Measurements from ENCODE around the gene CNTN4. TPM values are rescaled to one million over a fixed set of nuclear protein-coding genes. Genes with fewer than 3 reads are reported as not detected.

The CNTN4 gene
- polyA plus RNA-seq, 1 experiment, result not detected

GRCh38 chr3:2735392-2735894, 636.8 kb downstream of the CNTN4 start:
- H3K27me3 ChIP-seq (ENCODE audit: control insufficient read depth, insufficient read depth, low read length), result no peaks in the 10 kb centered on the region
- TF ChIP-seq, protein P1, sequence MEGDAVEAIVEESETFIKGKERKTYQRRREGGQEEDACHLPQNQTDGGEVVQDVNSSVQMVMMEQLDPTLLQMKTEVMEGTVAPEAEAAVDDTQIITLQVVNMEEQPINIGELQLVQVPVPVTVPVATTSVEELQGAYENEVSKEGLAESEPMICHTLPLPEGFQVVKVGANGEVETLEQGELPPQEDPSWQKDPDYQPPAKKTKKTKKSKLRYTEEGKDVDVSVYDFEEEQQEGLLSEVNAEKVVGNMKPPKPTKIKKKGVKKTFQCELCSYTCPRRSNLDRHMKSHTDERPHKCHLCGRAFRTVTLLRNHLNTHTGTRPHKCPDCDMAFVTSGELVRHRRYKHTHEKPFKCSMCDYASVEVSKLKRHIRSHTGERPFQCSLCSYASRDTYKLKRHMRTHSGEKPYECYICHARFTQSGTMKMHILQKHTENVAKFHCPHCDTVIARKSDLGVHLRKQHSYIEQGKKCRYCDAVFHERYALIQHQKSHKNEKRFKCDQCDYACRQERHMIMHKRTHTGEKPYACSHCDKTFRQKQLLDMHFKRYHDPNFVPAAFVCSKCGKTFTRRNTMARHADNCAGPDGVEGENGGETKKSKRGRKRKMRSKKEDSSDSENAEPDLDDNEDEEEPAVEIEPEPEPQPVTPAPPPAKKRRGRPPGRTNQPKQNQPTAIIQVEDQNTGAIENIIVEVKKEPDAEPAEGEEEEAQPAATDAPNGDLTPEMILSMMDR (IDR thresholded peaks at IDR 0.05; ENCODE audit: low read depth, low read length), result no peak
- DNase-seq (ENCODE audit: low read depth, low spot score), result no peak
- ChIA-PET POLR2A (no interaction called here), CTCF (no interaction called here)
- peaks cover 14% of the 10 kb centered on the region for H3K9me3 ChIP-seq (ENCODE audit: control insufficient read depth, insufficient read depth, low read length)
- H3K27ac ChIP-seq (ENCODE audit: low read depth, low read length), result no peak overlapping the region
- H3K4me3 ChIP-seq (ENCODE audit: low read depth, low read length), result no peak overlapping the region

- no peak overlapping the region for H3K4me3 ChIP-seq (ENCODE audit: low read depth, low read length)
- H3K9me3 ChIP-seq (ENCODE audit: control insufficient read depth, insufficient read depth, low read length), result peaks cover 9% of the 10 kb centered on the region; the same call in 1 of the 2 replicates
- no peak overlapping the region for H3K27ac ChIP-seq (ENCODE audit: low read depth, low read length)
- TF ChIP-seq, protein P1 (IDR thresholded peaks at IDR 0.05; ENCODE audit: low read depth, low read length), result no peak
- DNase-seq (ENCODE audit: low read depth, low spot score), result no peak
- POLR2A ChIA-PET, result no interaction called here
- no peaks in the 10 kb centered on the region for H3K27me3 ChIP-seq (ENCODE audit: control insufficient read depth, insufficient read depth, low read length)
- CTCF ChIA-PET, result no interaction called here
Observed at GRCh38 chr3:2741516-2741915, 642.9 kb downstream of the CNTN4 start.

- Histone ChIP-seq H3K9me3 (ENCODE audit: control insufficient read depth, insufficient read depth, low read length) (peaks cover 12% of the 10 kb centered on the region), H3K27me3 (ENCODE audit: control insufficient read depth, insufficient read depth, low read length) (no peaks in the 10 kb centered on the region), H3K4me3 (ENCODE audit: low read depth, low read length) (no peak overlapping the region), H3K27ac (ENCODE audit: low read depth, low read length) (no peak overlapping the region)
- TF ChIP-seq, protein P1 (IDR thresholded peaks at IDR 0.05; ENCODE audit: low read depth, low read length), result no peak
- no peak for DNase-seq (ENCODE audit: low read depth, low spot score)
- CTCF ChIA-PET, result no interaction called here
- POLR2A ChIA-PET, result no interaction called here
Observed at GRCh38 chr3:2765002-2765579, 666.4 kb downstream of the CNTN4 start.

- Histone ChIP-seq H3K27ac (ENCODE audit: low read depth, low read length) (no peak overlapping the region), H3K9me3 (ENCODE audit: control insufficient read depth, insufficient read depth, low read length) (peaks cover 14% of the 10 kb centered on the region), H3K27me3 (ENCODE audit: control insufficient read depth, insufficient read depth, low read length) (no peaks in the 10 kb centered on the region), H3K4me3 (ENCODE audit: low read depth, low read length) (no peak overlapping the region)
- TF ChIP-seq, protein P1 (IDR thresholded peaks at IDR 0.05; ENCODE audit: low read depth, low read length), result no peak
- no peak for DNase-seq (ENCODE audit: low read depth, low spot score)
- CTCF ChIA-PET, result no interaction called here
- POLR2A ChIA-PET, result no interaction called here
Observed at GRCh38 chr3:2770451-2770850, 671.8 kb downstream of the CNTN4 start.

- Histone ChIP-seq H3K9me3 (ENCODE audit: control insufficient read depth, insufficient read depth, low read length) (peaks cover 14% of the 10 kb centered on the region), H3K4me3 (ENCODE audit: low read depth, low read length) (no peak overlapping the region), H3K27ac (ENCODE audit: low read depth, low read length) (no peak overlapping the region), H3K27me3 (ENCODE audit: control insufficient read depth, insufficient read depth, low read length) (no peaks in the 10 kb centered on the region)
- CTCF ChIA-PET, result no interaction called here
- DNase-seq (ENCODE audit: low read depth, low spot score), result no peak
- POLR2A ChIA-PET, result no interaction called here
- TF ChIP-seq, protein P1 (IDR thresholded peaks at IDR 0.05; ENCODE audit: low read depth, low read length), result no peak
Observed at GRCh38 chr3:2771193-2771592, 672.5 kb downstream of the CNTN4 start.
